ENCODE results near the gene KRT6B. TPM values are rescaled to one million over a fixed set of nuclear protein-coding genes. Genes with fewer than 3 reads are reported as not detected.
"Not testable (repeated sequence)": the region's sequence is repeated elsewhere in the genome, so short reads cannot be mapped to it uniquely, and the experiment has no call there.

The KRT6B gene
- polyA plus RNA-seq, 1 experiment, result not detected

DNA sequence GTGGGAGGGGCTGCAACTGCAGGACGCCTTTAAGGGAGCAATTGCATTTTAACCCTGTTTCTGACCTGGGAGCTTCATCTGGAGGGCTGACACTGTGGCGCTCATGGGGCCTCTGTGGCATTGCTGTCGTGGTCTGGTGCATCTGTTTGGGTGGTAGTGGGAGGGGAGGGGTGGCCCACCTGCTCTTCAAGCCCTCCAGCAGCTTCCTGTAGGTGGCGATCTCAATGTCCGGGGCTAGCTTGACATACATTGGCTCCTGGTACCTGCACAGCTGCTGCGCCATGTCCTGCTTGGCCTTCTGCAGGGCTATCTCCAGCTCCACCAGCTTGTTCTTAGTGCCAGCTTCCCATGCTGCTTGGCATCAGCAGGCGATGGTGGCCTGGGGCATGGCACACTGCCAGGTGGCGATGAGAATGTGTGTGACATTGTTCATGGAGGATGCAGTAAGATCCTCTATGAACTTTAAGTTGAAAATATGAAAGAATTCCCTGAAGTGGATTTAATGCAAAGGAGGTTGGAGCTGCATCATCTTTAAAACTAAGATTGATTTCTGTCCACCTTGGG, 38.1 kb downstream of the KRT6B start:
- POLR2A ChIA-PET, result interaction anchor here (0.6 kb wide), 1 partner anchor 16 kb away, joined by 7 read pairs; no protein-coding TSS in a partner anchor
- no peaks in the 10 kb centered on the region for H3K36me3 ChIP-seq (ENCODE audit: control insufficient read depth, insufficient read depth, low read length)

DNA sequence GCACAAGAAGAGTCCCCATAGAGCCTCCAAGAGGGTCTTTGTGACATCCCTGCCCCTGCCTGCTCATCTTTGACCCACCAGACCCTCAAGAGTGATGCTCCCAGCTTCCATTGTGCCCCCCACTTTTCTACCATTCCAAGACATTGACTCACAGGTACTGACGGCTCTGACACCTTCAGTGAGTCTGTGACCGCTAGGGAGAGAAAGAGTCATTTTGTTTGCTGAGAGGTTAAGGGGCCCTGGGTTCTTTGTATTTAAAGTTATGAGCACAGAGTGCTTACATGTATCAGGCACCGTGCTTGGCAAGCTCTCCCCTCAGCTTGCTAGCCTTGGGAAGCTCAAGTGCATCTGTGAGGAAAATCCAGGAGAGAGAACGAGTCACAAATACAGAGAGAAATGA, 38.7 kb downstream of the KRT6B start:
- Histone ChIP-seq H3K27me3 (ENCODE audit: control insufficient read depth, insufficient read depth, low read length) (no peaks in the 10 kb centered on the region; the same call in none of the 2 replicates), H3K4me3 (ENCODE audit: low read depth, low read length) (no peak overlapping the region), H3K36me3 (ENCODE audit: control insufficient read depth, insufficient read depth, low read length) (no peaks in the 10 kb centered on the region)
- TF ChIP-seq, protein P1, sequence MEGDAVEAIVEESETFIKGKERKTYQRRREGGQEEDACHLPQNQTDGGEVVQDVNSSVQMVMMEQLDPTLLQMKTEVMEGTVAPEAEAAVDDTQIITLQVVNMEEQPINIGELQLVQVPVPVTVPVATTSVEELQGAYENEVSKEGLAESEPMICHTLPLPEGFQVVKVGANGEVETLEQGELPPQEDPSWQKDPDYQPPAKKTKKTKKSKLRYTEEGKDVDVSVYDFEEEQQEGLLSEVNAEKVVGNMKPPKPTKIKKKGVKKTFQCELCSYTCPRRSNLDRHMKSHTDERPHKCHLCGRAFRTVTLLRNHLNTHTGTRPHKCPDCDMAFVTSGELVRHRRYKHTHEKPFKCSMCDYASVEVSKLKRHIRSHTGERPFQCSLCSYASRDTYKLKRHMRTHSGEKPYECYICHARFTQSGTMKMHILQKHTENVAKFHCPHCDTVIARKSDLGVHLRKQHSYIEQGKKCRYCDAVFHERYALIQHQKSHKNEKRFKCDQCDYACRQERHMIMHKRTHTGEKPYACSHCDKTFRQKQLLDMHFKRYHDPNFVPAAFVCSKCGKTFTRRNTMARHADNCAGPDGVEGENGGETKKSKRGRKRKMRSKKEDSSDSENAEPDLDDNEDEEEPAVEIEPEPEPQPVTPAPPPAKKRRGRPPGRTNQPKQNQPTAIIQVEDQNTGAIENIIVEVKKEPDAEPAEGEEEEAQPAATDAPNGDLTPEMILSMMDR (IDR thresholded peaks at IDR 0.05; ENCODE audit: insufficient read depth, low read depth, low read length), result no peak
- ChIA-PET CTCF (interaction anchor here (1.0 to 2.2 kb wide), 4 partner anchors 12 to 216 kb away, joined by 3 to 10 read pairs (median 4); no protein-coding TSS in a partner anchor), POLR2A (no interaction called here)
- DNase-seq (ENCODE audit: low read depth), result no peak

More for the DNA sequence above, 38.1 kb downstream of the KRT6B start:
- H3K27me3 ChIP-seq (ENCODE audit: control insufficient read depth, insufficient read depth, low read length), result no peaks in the 10 kb centered on the region; the same call in 1 of the 2 replicates
- TF ChIP-seq, protein P1 (IDR thresholded peaks at IDR 0.05; ENCODE audit: insufficient read depth, low read depth, low read length), result no peak
- no peak overlapping the region for H3K4me3 ChIP-seq (ENCODE audit: low read depth, low read length)
- CTCF ChIA-PET, result interaction anchor here (0.7 to 2.2 kb wide), 4 partner anchors 13 to 19 kb away, joined by 3 to 10 read pairs (median 4); no protein-coding TSS in a partner anchor
- DNase-seq (ENCODE audit: low read depth), result no peak

- CTCF ChIA-PET, result interaction anchor here (1.1 kb wide), 1 partner anchor 16 kb away, joined by 3 read pairs; no protein-coding TSS in a partner anchor
- TF ChIP-seq, protein P1 (IDR thresholded peaks at IDR 0.05; ENCODE audit: insufficient read depth, low read depth, low read length), result no peak
- no peak overlapping the region for H3K4me3 ChIP-seq (ENCODE audit: low read depth, low read length)
- DNase-seq (ENCODE audit: low read depth), result no peak
- H3K36me3 ChIP-seq (ENCODE audit: control insufficient read depth, insufficient read depth, low read length), result no peaks in the 10 kb centered on the region
- POLR2A ChIA-PET, result no interaction called here
- H3K27me3 ChIP-seq (ENCODE audit: control insufficient read depth, insufficient read depth, low read length), result peaks cover 2% of the 10 kb centered on the region
These were observed 40.1 kb downstream of the KRT6B start for GRCh38 chr12:52411815-52412214.

- POLR2A ChIA-PET; H3K4me3 ChIP-seq (ENCODE audit: low read depth, low read length); H3K27me3 ChIP-seq (ENCODE audit: control insufficient read depth, insufficient read depth, low read length); DNase-seq (ENCODE audit: low read depth); CTCF ChIA-PET; H3K36me3 ChIP-seq (ENCODE audit: control insufficient read depth, insufficient read depth, low read length): not testable (repeated sequence)
These were observed 41.2 kb downstream of the KRT6B start for GRCh38 chr12:52410589-52411248.

DNA sequence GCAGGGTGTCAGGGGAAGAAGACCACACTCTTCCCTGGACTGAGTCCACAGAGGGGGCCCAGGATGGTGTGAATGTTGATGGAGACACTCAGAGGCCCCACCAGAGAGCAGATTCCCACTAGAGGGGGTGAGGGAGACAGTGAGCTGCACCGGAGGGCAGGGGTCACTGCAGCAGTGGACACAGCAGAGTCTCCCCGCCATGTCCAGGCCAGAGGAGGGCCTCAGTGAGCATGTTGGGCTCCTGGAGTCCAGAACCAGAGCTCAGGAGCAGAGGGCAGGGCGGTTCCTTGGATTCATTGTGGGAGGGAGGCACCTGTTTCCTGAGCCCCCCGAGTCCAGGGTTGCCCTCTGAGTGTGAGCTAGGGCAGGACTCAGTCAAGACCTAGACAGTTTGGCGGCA, 44.0 kb downstream of the KRT6B start:
- POLR2A ChIA-PET, result no interaction called here
- DNase-seq (ENCODE audit: low read depth), result no peak
- no peak overlapping the region for H3K4me3 ChIP-seq (ENCODE audit: low read depth, low read length)
- peaks cover 4% of the 10 kb centered on the region for H3K27me3 ChIP-seq (ENCODE audit: control insufficient read depth, insufficient read depth, low read length)
- CTCF ChIA-PET, result no interaction called here
- H3K36me3 ChIP-seq (ENCODE audit: control insufficient read depth, insufficient read depth, low read length), result no peaks in the 10 kb centered on the region
- TF ChIP-seq, protein P1 (IDR thresholded peaks at IDR 0.05; ENCODE audit: insufficient read depth, low read depth, low read length), result no peak
